Large intestine (tissue), 3 donors: Measurements from ENCODE around the gene PLD2. TPM values are rescaled to one million over a fixed set of nuclear protein-coding genes. Genes with fewer than 3 reads are reported as not detected.

Source experiments
- DNase-seq, 2 donors: peaks; one replicate each; pipeline versions ENCODE4 v3.0.0 to v3.0.0-alpha.2; 2013
- H3K27ac ChIP-seq: one replicate; pipeline ENCODE4 v1.5.1; 2013; ENCODE audit warnings: low read length
- H3K27me3 ChIP-seq: 2 replicates; pipeline ENCODE4 v1.6.1; 2013; ENCODE audit warnings: low read length; ENCODE audit not compliant: control insufficient read depth, insufficient read depth
- H3K36me3 ChIP-seq: 2 replicates; pipeline ENCODE4 v1.6.1; 2013; ENCODE audit warnings: low read length; ENCODE audit not compliant: control insufficient read depth, insufficient read depth
- H3K4me1 ChIP-seq: one replicate; pipeline ENCODE4 v1.6.1; 2013; ENCODE audit warnings: low read length; ENCODE audit not compliant: control insufficient read depth, insufficient read depth
- H3K4me3 ChIP-seq: one replicate; pipeline ENCODE4 v1.5.1; 2013; ENCODE audit warnings: low read length
- H3K9me3 ChIP-seq: one replicate; pipeline ENCODE4 v1.6.1; 2013; ENCODE audit warnings: mild to moderate bottlenecking, low read depth, low read length, moderate library complexity; ENCODE audit not compliant: control insufficient read depth
- WGBS: methylation state at CpG from one replicate; pipeline ENCODE4 v1.1.5; 2013; ENCODE audit warnings: low lambda C conversion rate; ENCODE audit not compliant: insufficient coverage; 5-methylcytosine and 5-hydroxymethylcytosine counted together
- polyA plus RNA-seq: library from polyadenylated mRNA; unstranded; fragments of 120-200 nt; gene quantifications from one replicate; pipeline ENCODE4 v1.2.1, GENCODE V29; 2013

The PLD2 gene
- polyA plus RNA-seq, 1 donor, result 21.8 TPM

DNA sequence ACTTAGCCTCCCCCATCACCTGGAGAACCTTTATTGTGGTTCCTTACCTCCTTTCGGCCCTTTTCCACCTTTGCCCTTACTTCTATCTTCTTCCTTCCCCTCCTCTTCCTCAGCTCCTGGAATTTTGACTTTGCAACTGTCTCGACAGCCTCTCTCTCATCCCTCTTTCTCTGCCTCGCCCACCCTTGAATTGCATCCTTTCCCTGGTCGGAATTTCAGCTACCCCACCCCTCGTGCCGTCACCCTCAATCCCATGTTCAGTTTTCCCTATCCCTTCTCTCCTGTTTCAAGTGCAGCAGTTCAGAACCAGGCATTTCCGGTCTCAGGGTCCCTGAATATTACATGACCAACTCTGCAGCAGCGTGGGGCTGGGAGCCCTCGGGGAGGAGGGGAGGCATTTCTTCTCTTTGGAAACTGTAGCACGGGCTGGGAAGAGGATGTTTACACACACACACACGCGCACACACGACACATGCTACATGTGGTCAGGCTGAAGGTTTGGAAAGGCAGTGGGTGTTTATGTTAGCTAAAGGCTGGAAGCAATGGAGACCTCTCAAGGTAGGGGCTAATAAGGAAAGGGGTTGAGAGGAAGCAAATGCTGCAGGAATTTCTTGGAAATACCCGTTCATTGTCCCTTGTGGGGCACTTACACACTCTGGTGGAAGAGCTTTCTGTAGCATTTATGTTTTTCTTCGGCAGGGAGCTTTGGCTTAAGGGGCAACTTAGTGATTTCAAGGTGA lies 27.2 kb downstream of the PLD2 start:
- no peaks in the 10 kb centered on the region for H3K9me3 ChIP-seq

DNA sequence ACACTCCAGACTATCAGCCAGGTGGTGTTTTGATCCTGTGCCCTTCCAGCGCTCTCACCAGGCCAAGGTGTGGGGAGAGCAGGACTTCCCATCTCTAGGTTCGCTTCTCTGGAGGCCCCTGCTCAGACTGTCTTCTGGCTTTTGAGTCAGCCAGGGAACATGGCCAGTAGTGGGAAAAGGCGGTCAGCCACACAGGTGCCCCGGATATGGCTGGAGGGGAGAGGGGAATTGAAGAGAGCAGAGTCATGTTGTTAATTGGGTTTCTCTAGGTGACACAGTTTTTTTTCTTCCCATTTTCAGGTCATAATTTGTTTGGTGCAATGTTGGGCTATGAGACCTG lies 27.7 kb downstream of the PLD2 start:
- DNase-seq, result no peak
- peak overlapping the region; percentile 97 for H3K4me3 ChIP-seq

More for the DNA sequence above, 27.2 kb downstream of the PLD2 start:
- Histone ChIP-seq H3K4me3 (peak overlapping the region; percentile 97), H3K27ac (peak overlapping the region; percentile 86), H3K36me3 (peaks cover 16% of the 10 kb centered on the region), H3K27me3 (no peaks in the 10 kb centered on the region), H3K4me1 (peaks cover 33% of the 10 kb centered on the region)
- peak; percentile 58 to 69 for DNase-seq
- WGBS, result 0% methylated on average over 3 of the region's 15 CpGs

DNA sequence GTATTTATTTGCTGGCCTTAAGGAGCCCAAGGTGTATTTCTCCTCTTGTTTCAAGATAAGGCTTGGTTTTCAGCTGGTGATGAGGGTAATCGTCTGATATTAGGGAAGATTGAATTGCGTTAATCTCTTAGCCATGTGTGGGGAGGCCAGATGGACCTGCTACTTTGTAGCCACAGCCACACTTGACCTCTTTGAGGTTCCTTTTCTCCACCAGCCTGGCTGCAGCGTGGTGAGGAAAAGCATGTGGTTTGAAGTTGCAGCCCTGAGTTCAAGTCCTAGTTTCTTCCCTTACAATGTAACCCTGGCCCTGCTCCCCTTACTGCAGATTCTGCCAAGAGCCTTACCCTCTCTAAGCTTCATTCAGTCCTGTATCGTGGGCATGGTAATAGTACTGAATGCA lies 29.3 kb downstream of the PLD2 start:
- Histone ChIP-seq H3K4me3 (no peak overlapping the region), H3K27me3 (no peaks in the 10 kb centered on the region), H3K9me3 (no peaks in the 10 kb centered on the region), H3K36me3 (peaks cover 20% of the 10 kb centered on the region), H3K27ac (no peak overlapping the region), H3K4me1 (peaks cover 39% of the 10 kb centered on the region)
- 60% methylated on average over 1 of the region's 4 CpGs for WGBS
- no peak for DNase-seq

More for the DNA sequence above, 27.7 kb downstream of the PLD2 start:
- H3K36me3 ChIP-seq, result peaks cover 18% of the 10 kb centered on the region
- H3K27me3 ChIP-seq, result no peaks in the 10 kb centered on the region
- no peaks in the 10 kb centered on the region for H3K9me3 ChIP-seq
- H3K4me1 ChIP-seq, result peaks cover 33% of the 10 kb centered on the region
- H3K27ac ChIP-seq, result peak overlapping the region; percentile 86
- whole genome bisulfite sequencing, result no CpG with 5 or more reads among the region's 4 CpGs

DNA sequence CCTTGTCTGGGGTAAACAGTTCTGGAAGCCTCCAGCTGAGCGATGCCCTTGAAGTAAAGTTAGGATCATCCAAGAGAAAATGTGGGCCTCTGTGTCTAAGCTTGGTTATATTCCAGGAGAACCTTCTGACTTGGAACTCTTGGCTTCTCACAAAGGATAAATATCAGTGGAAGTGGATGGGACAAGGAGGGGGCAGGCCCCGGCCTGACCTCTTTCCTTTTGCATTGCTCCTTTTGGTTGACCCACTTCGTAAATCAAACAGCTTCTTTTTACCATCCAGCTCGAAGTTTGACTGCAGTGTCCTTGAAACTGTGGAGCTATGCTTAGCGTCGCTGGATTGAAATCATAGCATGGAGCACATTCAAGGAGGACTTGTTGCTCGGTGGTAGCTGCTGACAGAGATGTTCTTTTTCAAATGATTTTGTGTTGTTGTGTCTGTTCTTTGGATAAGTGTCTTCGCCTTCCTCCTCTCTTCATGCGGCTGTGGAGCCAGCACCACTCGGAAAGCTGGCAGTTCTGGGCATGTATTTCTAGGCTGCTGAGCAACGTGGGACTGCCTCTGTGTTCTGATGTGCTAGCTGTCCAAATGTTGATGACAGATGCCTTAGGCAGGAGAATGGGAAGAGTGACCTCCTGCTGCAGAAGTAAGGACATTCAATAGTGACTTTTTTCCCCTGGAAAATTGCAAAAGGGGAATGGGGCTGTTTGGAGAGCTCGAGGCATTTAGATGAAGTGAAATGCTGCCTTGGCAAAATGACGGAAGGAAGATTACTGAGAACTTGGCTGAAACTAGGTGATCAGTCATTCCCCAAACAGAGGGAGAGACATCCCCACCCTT lies 30.7 kb downstream of the PLD2 start:
- Histone ChIP-seq H3K27me3 (no peaks in the 10 kb centered on the region), H3K4me1 (peaks cover 39% of the 10 kb centered on the region), H3K27ac (no peak overlapping the region)

DNA sequence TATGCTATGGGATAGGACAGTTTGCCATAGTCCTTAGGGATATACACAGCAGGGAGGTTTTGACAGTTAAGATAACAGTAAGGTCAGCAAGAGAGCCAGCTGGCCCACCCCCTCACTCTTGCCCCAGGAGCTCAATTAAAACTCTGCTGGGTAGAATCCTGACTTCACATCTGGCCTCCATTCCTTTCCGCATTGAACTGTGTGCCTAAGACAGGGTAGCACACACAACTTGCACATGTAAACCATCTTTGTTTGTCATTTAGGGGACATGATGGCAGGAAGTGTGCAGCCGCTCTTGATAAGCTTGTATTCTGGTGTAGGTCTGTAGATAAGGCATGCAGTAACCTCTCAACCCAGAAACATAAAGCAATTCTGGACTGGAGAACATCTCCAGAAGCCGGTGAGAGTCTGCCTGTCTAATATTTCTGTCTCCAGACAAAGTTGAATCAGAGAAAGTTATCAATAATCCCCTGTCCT lies 31.4 kb downstream of the PLD2 start:
- Histone ChIP-seq H3K27me3 (no peaks in the 10 kb centered on the region), H3K4me3 (no peak overlapping the region), H3K36me3 (peaks cover 26% of the 10 kb centered on the region), H3K4me1 (peaks cover 39% of the 10 kb centered on the region), H3K9me3 (no peaks in the 10 kb centered on the region), H3K27ac (no peak overlapping the region)
- no CpG with 5 or more reads among the region's 3 CpGs for WGBS
- no peak for DNase-seq

More for the DNA sequence above, 30.7 kb downstream of the PLD2 start:
- whole genome bisulfite sequencing, result 80% methylated on average over 1 of the region's 13 CpGs
- H3K36me3 ChIP-seq, result peaks cover 26% of the 10 kb centered on the region
- no peak for DNase-seq
- no peak overlapping the region for H3K4me3 ChIP-seq
- no peaks in the 10 kb centered on the region for H3K9me3 ChIP-seq

DNA sequence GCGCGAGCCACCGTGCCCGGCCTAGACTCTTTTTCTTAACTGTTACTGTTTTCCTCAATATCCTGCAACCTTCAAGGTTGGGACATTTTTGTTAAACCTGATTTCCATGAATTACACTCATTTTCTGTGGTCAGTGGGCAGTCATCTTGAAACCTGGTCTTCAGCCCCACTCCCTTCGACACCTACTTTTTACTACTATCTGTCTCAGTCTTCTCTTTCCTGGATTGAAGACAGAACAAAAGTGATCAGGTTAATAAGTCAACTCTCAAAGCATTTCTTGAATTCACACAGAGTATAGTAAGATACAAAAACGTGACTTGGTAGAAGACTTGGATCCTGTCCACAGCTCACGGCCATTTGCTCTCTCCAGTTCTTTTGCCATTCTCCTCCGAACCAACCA lies 32.3 kb downstream of the PLD2 start:
- DNase-seq, result no peak
- no peak overlapping the region for H3K27ac ChIP-seq
- H3K9me3 ChIP-seq, result no peaks in the 10 kb centered on the region
- no peaks in the 10 kb centered on the region for H3K27me3 ChIP-seq
- peaks cover 38% of the 10 kb centered on the region for H3K4me1 ChIP-seq
- no CpG with 5 or more reads among the region's 8 CpGs for WGBS
- no peak overlapping the region for H3K4me3 ChIP-seq
- peaks cover 26% of the 10 kb centered on the region for H3K36me3 ChIP-seq

DNA sequence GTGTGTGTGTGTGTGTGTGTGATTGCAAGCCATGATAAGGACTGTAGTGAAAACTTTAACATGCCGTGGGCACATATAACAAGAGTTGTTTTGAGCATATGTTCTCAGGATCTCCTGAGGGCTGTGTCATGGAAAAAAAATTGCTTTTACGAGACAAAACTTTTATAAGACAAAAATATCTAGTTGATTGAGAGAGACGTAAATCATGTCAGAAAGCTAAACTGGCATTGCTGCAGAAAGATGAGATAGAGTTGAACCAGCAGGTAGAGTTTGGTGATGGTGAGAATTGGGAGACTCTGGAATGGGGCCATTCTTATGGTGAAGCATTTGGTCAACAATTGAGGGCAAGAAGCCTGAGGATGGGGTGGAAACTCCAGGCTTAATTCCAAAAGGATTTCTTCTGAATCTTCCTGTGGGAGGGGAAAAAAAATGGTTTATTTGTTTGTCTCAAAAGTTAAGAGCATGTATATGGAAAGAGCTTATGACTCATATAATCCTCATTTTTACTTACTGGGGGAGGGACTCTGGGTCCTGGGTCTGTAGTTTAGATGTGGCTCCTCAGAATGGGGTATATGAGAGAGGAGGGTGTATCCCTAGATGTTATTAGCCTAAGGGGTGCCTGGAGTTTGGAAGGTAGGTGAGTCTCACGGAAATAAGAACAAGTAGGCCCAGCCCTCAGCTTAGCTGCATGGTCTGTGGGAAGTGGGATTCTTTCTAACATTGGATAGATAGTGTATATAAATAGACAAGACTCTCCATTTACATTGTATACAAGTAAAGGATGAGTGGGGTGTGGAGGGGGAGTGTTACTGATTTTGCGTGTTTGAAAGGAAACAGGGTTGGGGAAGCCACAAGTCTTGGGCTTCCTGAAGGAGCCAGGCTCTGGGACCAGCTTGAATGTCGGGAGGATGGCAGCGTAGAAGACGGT lies 33.3 kb downstream of the PLD2 start:
- Histone ChIP-seq H3K27me3 (no peaks in the 10 kb centered on the region), H3K4me1 (peaks cover 28% of the 10 kb centered on the region), H3K4me3 (no peak overlapping the region), H3K27ac (no peak overlapping the region), H3K9me3 (no peaks in the 10 kb centered on the region), H3K36me3 (peaks cover 26% of the 10 kb centered on the region)
- WGBS, result 93% methylated on average over 2 of the region's 8 CpGs
- DNase-seq, result no peak

DNA sequence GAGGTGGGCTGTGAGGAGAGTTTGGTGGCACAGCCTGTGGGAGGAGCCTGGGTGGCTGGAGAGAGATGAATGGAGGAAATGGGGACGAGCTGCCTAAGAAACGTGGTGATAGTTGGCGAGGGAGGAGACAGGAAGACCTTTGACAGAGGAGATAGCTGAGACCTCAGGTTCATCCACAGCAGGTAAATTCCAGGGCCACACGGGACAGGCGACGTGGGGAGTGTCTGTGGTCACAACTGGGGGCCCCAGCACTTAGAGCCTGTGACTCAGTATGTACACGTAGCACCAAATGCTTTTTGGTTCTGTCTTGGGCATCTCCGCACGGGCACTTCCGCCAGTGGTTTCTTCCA lies 33.9 kb downstream of the PLD2 start:
- H3K9me3 ChIP-seq, result no peaks in the 10 kb centered on the region
- peaks cover 22% of the 10 kb centered on the region for H3K4me1 ChIP-seq
- no CpG with 5 or more reads among the region's 10 CpGs for WGBS
- peaks cover 24% of the 10 kb centered on the region for H3K36me3 ChIP-seq
- no peak overlapping the region for H3K4me3 ChIP-seq
- H3K27me3 ChIP-seq, result no peaks in the 10 kb centered on the region
- no peak overlapping the region for H3K27ac ChIP-seq
- no peak for DNase-seq

DNA sequence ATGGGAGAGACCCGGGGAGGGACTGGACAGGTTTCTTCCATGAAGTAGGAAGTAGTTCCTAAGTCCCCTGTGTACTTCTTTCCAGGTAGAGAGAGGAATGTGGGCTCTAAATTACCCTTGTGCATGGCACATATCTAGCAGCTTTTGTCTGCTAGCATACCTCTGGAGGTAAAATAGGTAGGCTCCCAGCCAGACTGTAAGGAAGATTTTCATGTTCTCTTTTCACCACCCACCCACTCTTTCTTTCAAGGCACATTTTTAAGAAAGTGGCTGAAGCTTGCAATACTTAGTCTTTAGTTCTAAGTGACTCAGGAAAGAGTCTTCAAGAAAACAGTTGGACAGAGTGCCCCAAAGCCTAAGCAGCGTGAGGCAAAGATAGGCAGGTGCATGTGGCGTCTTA lies 35.4 kb downstream of the PLD2 start:
- no peaks in the 10 kb centered on the region for H3K9me3 ChIP-seq
- 100% methylated on average over 1 of the region's 3 CpGs for WGBS
- H3K4me3 ChIP-seq, result no peak overlapping the region
- peaks cover 23% of the 10 kb centered on the region for H3K36me3 ChIP-seq
- H3K27ac ChIP-seq, result no peak overlapping the region
- no peaks in the 10 kb centered on the region for H3K27me3 ChIP-seq
- no peak for DNase-seq
- peaks cover 25% of the 10 kb centered on the region for H3K4me1 ChIP-seq
